HCT116 (cell line): Measurements from ENCODE around the gene AP5Z1.

Experiments
- CEBPB ChIP-seq: IDR thresholded peaks from 2 replicates; pipeline ENCODE4 v1.6.1; 2012; ENCODE audit warnings: low read depth
- EZH2 ChIP-seq: fragments of 200-600 bp; sonication (generic); IDR thresholded peaks from 2 replicates; pipeline ENCODE4 v1.6.1; 2017; ENCODE audit warnings: antibody characterized with exemption, mixed run types
- POLR2A ChIP-seq: IDR thresholded peaks from 2 replicates; pipeline ENCODE4 v1.7.0; 2011; ENCODE audit warnings: borderline replicate concordance; ENCODE audit not compliant: insufficient read depth, insufficient read length; ENCODE audit errors: extremely low read depth
- POLR2AphosphoS5 ChIP-seq: IDR thresholded peaks from 2 replicates; pipeline ENCODE4 v1.6.1; 2011; ENCODE audit warnings: mild to moderate bottlenecking, low read depth, low read length, moderate library complexity
- ZFX ChIP-seq: fragments of 450-650 bp; IDR thresholded peaks from 2 replicates; pipeline ENCODE4 v1.6.1; 2017
- TF ChIP-seq, protein P1 (sequence below), 3 experiments: fragments of 200-600 bp in 1 of 3; sonication (generic) in 1 of 3; IDR thresholded peaks in 2 of 3; conservative IDR thresholded peaks in 1 of 3; 2 replicates each; pipeline ENCODE4 v1.5.1; 2012 to 2017; ENCODE audit warnings: low read depth in 2 of 3, low read length in 2 of 3, antibody characterized with exemption in 1 of 3, borderline replicate concordance in 1 of 3, control low read depth in 1 of 3, mild to moderate bottlenecking in 1 of 3, mixed read lengths in 1 of 3, mixed run types in 1 of 3, moderate library complexity in 1 of 3; ENCODE audit not compliant: insufficient read depth in 1 of 3
- TF ChIP-seq, protein P2 (sequence below): IDR thresholded peaks from 2 replicates; pipeline ENCODE4 v1.6.1; 2012
- TF ChIP-seq, protein P3 (sequence below): IDR thresholded peaks from 2 replicates; pipeline ENCODE4 v1.6.1; 2012; ENCODE audit warnings: low read depth

DNA sequence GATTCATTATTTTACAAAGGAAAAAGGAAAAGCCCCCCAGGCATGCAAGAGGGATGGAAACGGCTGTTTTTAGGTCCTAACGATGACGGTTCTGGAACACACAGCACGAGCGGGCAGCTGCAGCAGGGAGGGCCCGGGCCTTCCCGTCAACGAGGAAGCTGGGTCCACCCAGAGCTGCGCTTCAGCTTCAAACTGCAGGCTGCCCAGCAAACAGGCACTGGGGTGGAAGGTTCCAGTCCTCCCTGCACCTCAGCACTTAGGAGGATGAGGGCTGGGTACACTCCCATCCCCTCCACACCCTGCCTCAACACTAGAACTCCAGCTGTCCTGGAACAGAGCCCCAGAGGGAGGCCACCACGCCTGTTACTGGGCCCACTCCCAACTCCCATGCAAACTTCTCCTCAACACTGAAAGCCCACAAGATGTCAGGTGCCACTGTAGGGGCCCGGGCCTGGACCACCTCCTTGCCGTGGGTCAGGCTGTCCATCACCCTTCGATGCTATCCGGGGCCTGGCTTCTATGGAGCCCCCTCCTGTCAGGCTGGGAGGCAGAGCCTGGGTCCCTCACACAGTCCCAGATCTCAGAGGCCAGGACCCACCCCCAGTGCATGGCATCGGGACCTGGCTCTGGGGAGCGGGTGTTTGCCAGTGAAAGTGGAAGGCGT lies 53.4 kb downstream of the AP5Z1 start:
- TF ChIP-seq EZH2 (no peak), ZFX (no peak), POLR2AphosphoS5 (no peak), CEBPB (no peak), POLR2A (no peak)
- TF ChIP-seq, protein P1, sequence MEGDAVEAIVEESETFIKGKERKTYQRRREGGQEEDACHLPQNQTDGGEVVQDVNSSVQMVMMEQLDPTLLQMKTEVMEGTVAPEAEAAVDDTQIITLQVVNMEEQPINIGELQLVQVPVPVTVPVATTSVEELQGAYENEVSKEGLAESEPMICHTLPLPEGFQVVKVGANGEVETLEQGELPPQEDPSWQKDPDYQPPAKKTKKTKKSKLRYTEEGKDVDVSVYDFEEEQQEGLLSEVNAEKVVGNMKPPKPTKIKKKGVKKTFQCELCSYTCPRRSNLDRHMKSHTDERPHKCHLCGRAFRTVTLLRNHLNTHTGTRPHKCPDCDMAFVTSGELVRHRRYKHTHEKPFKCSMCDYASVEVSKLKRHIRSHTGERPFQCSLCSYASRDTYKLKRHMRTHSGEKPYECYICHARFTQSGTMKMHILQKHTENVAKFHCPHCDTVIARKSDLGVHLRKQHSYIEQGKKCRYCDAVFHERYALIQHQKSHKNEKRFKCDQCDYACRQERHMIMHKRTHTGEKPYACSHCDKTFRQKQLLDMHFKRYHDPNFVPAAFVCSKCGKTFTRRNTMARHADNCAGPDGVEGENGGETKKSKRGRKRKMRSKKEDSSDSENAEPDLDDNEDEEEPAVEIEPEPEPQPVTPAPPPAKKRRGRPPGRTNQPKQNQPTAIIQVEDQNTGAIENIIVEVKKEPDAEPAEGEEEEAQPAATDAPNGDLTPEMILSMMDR (IDR thresholded peaks at IDR 0.05 in 2 of 3, conservative IDR thresholded peaks at IDR 0.05 in 1 of 3; ENCODE audit: borderline replicate concordance in 1 of 3, insufficient read depth in 1 of 3, low read depth in 2 of 3, low read length in 2 of 3): no peak
- TF ChIP-seq, protein P2, sequence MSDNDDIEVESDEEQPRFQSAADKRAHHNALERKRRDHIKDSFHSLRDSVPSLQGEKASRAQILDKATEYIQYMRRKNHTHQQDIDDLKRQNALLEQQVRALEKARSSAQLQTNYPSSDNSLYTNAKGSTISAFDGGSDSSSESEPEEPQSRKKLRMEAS: no peak
- TF ChIP-seq, protein P3, sequence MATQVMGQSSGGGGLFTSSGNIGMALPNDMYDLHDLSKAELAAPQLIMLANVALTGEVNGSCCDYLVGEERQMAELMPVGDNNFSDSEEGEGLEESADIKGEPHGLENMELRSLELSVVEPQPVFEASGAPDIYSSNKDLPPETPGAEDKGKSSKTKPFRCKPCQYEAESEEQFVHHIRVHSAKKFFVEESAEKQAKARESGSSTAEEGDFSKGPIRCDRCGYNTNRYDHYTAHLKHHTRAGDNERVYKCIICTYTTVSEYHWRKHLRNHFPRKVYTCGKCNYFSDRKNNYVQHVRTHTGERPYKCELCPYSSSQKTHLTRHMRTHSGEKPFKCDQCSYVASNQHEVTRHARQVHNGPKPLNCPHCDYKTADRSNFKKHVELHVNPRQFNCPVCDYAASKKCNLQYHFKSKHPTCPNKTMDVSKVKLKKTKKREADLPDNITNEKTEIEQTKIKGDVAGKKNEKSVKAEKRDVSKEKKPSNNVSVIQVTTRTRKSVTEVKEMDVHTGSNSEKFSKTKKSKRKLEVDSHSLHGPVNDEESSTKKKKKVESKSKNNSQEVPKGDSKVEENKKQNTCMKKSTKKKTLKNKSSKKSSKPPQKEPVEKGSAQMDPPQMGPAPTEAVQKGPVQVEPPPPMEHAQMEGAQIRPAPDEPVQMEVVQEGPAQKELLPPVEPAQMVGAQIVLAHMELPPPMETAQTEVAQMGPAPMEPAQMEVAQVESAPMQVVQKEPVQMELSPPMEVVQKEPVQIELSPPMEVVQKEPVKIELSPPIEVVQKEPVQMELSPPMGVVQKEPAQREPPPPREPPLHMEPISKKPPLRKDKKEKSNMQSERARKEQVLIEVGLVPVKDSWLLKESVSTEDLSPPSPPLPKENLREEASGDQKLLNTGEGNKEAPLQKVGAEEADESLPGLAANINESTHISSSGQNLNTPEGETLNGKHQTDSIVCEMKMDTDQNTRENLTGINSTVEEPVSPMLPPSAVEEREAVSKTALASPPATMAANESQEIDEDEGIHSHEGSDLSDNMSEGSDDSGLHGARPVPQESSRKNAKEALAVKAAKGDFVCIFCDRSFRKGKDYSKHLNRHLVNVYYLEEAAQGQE: no peak
